Liver (tissue), 9 donors: ENCODE measurements around the gene ZNF467. TPM values are rescaled to one million over a fixed set of nuclear protein-coding genes. Genes with fewer than 3 reads are reported as not detected.

Source experiments
- DNase-seq: peaks from one replicate; pipeline ENCODE4 v3.0.0-alpha.2; 2017; ENCODE audit warnings: low spot score
- H3K27ac ChIP-seq, 2 donors: one replicate each; pipeline ENCODE4 v1.7.0; 2013; ENCODE audit warnings: inconsistent platforms in 2 of 2, low read length in 2 of 2, control low read depth in 1 of 2, low read depth in 1 of 2, mild to moderate bottlenecking in 1 of 2
- H3K27me3 ChIP-seq, 4 donors: one replicate each; pipeline versions ENCODE4 v1.6.1 to v1.7.0; 2013; ENCODE audit warnings: low read length in 3 of 4, inconsistent platforms in 1 of 4, mild to moderate bottlenecking in 1 of 4, moderate library complexity in 1 of 4; ENCODE audit not compliant: control insufficient read depth in 4 of 4, insufficient read depth in 4 of 4
- H3K36me3 ChIP-seq, 4 donors: one replicate each; pipeline versions ENCODE4 v1.6.1 to v1.7.0; 2013; ENCODE audit warnings: low read length in 3 of 4, mild to moderate bottlenecking in 3 of 4, low read depth in 1 of 4, moderate library complexity in 1 of 4; ENCODE audit not compliant: control insufficient read depth in 4 of 4, insufficient read depth in 3 of 4
- H3K4me1 ChIP-seq, 4 donors: one replicate each; pipeline versions ENCODE4 v1.6.1 to v1.7.0; 2013; ENCODE audit warnings: low read length in 3 of 4, mild to moderate bottlenecking in 3 of 4, moderate library complexity in 1 of 4; ENCODE audit not compliant: control insufficient read depth in 4 of 4, insufficient read depth in 4 of 4
- H3K4me3 ChIP-seq, 3 donors: one replicate each; pipeline versions ENCODE4 v1.6.1 to v1.7.0; 2013; ENCODE audit warnings: low read length in 3 of 3, control low read depth in 1 of 3, low read depth in 1 of 3, mild to moderate bottlenecking in 1 of 3
- H3K9ac ChIP-seq, 2 donors: one replicate each; pipeline ENCODE4 v1.7.0; 2013; ENCODE audit warnings: low read length in 2 of 2, mild to moderate bottlenecking in 2 of 2, moderate library complexity in 2 of 2, control low read depth in 1 of 2, low read depth in 1 of 2
- H3K9me3 ChIP-seq, 4 donors: one replicate each; pipeline versions ENCODE4 v1.6.1 to v1.7.0; 2013; ENCODE audit warnings: low read length in 3 of 4; ENCODE audit not compliant: control insufficient read depth in 4 of 4
- EGR1 ChIP-seq, 2 donors: IDR thresholded peaks; 2 replicates each; pipeline ENCODE4 v1.6.1; 2016 to 2018; ENCODE audit warnings: antibody characterized with exemption in 2 of 2, low read depth in 2 of 2
- FOXA1 ChIP-seq: IDR thresholded peaks from 2 replicates; pipeline ENCODE4 v1.6.1; 2016; ENCODE audit warnings: antibody characterized with exemption
- JUND ChIP-seq, 2 donors: IDR thresholded peaks; 2 replicates each; pipeline ENCODE4 v1.6.1; 2016; ENCODE audit warnings: antibody characterized with exemption in 2 of 2
- MAX ChIP-seq: IDR thresholded peaks from 2 replicates; pipeline ENCODE4 v1.6.1; 2016; ENCODE audit warnings: antibody characterized with exemption
- NR2F2 ChIP-seq: IDR thresholded peaks from 2 replicates; pipeline ENCODE4 v1.6.1; 2016; ENCODE audit warnings: antibody characterized with exemption
- REST ChIP-seq: IDR thresholded peaks from 2 replicates; pipeline ENCODE4 v1.6.1; 2016; ENCODE audit warnings: antibody characterized with exemption, mild to moderate bottlenecking
- RXRA ChIP-seq, 2 donors: IDR thresholded peaks; 2 replicates each; pipeline ENCODE4 v1.6.1; 2017 to 2018; ENCODE audit warnings: antibody characterized with exemption in 2 of 2, mild to moderate bottlenecking in 1 of 2
- SP1 ChIP-seq: IDR thresholded peaks from 2 replicates; pipeline ENCODE4 v1.6.1; 2018; ENCODE audit warnings: antibody characterized with exemption, mild to moderate bottlenecking
- YY1 ChIP-seq: IDR thresholded peaks from 2 replicates; pipeline ENCODE4 v1.6.1; 2016; ENCODE audit warnings: antibody characterized with exemption, mild to moderate bottlenecking
- WGBS: extraction: QIAGEN DNeasy Blood & Tissue Kit; methylation state at CpG from one replicate; pipeline ENCODE4 v1.1.7; 2013; 5-methylcytosine and 5-hydroxymethylcytosine counted together
- polyA plus RNA-seq, 2 donors: library from polyadenylated mRNA; stranded (reverse) in 1 of 2; unstranded in 1 of 2; fragments of 200-250 nt in 1 of 2; fragments of >200 nt in 1 of 2; fragmentation: Nextera tagmentation in 1 of 2; extraction: Ambion mirVana in 1 of 2; gene quantifications; one replicate each; pipeline versions ENCODE4 v1.2.1 to v1.2.3, GENCODE V29; 2013 to 2015
- total RNA-seq, 2 donors: library from RNA; depleted of rRNA; stranded (reverse); fragments of >200 nt; gene quantifications; one replicate each; pipeline ENCODE4 v1.2.3, GENCODE V29; 2014
- donor health status: healthy.
- donor health status: healthy.
- donor health status: healthy.
- donor health status: healthy.
- donor health status: healthy.

Gene ZNF467
- total and polyA plus RNA-seq, 4 donors = 2.8 to 4.0 (median 3.7) TPM

GRCh38 chr7:149772241-149772955 lies 990 bp downstream of the ZNF467 start:
- H3K4me3 ChIP-seq = peak overlapping the region; percentile 51 to 80 (median 63)

DNA sequence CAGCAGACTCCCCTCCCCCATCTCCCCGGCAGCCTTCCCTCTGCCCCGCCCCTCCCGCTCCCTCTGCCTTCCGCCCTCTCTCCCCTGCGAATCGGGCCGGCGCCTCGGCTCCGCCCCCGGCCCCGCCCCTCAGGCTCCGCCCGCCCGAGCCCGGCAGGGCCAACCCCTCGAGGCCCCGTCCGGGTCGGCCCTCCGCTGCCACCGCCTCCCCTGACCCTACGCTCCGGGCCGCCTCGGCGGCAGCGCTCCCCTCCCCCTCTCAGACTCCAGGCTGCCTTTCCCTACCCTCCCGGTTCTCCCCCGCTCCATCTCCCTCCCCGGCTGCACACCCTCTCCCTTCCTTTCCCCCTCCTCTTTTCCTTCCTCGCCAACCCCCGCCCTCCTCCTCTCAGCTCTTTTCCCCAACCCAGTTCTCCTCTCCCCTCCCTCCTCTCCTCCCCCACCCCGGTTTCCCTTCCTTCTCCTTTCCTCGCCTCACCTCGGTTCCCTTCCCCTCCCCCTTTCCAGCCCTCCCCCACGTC lies 1.6 kb downstream of the ZNF467 start:
- H3K9me3 ChIP-seq = no peaks in the 10 kb centered on the region
- DNase-seq = peak; percentile 88
- H3K27me3 ChIP-seq = no peaks in the 10 kb centered on the region
- TF ChIP-seq EGR1 (IDR thresholded peaks at IDR 0.05; ENCODE audit: low read depth in 2 of 2) = no peak
- TF ChIP-seq RXRA (IDR thresholded peaks at IDR 0.05) = peak; percentile 28 to 46
- no peak for TF ChIP-seq NR2F2
- TF ChIP-seq SP1 = peak; percentile 51
- TF ChIP-seq REST = peak; percentile 3
- TF ChIP-seq YY1 = peak; percentile 33
- peaks cover 0 to 14% (median 10%) of the 10 kb centered on the region in 4 donors for H3K36me3 ChIP-seq
- H3K4me1 ChIP-seq = peaks cover 5 to 22% (median 12%) of the 10 kb centered on the region in 4 donors
- H3K4me3 ChIP-seq = peak overlapping the region in 2 of 3 donors; percentile 62 to 80
- 3% methylated on average over 37 of the region's 37 CpGs for WGBS
- peak overlapping the region; percentile 54 to 79 for H3K27ac ChIP-seq
- no peak overlapping the region for H3K9ac ChIP-seq

More at GRCh38 chr7:149772241-149772955, 990 bp downstream of the ZNF467 start:
- Histone ChIP-seq H3K27ac (peak overlapping the region; percentile 68 to 71), H3K36me3 (peaks cover 0 to 12% (median 9%) of the 10 kb centered on the region in 4 donors), H3K9me3 (no peaks in the 10 kb centered on the region), H3K27me3 (no peaks in the 10 kb centered on the region), H3K9ac (no peak overlapping the region), H3K4me1 (peaks cover 5 to 22% (median 12%) of the 10 kb centered on the region in 4 donors)
- 2% methylated on average over 47 of the region's 47 CpGs for WGBS
- no peak for DNase-seq
- no peak for TF ChIP-seq REST
- TF ChIP-seq JUND (IDR thresholded peaks at IDR 0.05) = no peak
- TF ChIP-seq FOXA1 = no peak
- TF ChIP-seq NR2F2 = no peak
- TF ChIP-seq MAX = no peak
- TF ChIP-seq RXRA (IDR thresholded peaks at IDR 0.05) = no peak
